GM10248 (cell line): ENCODE data around the gene DOCK1.

Source experiments
- CTCF ChIA-PET: fragments of 300-600 bp; sonication (Branson Sonifier 250); formaldehyde crosslinking; extraction: SDS; loops from one replicate; lab custom pipeline; 2021; ENCODE audit warnings: antibody characterized with exemption; lab: Yijun Ruan, JAX
- POLR2A ChIA-PET: fragments of 350-650 bp; sonication (Branson Sonifier 250); formaldehyde crosslinking; extraction: SDS; loops from one replicate; lab custom pipeline; 2020; ENCODE audit warnings: antibody characterized with exemption; lab: Yijun Ruan, JAX
- DNase-seq: peaks from one replicate; pipeline ENCODE4 v3.0.0; 2012; ENCODE audit errors: extremely low spot score
- TF ChIP-seq, protein P1 (sequence below): IDR thresholded peaks from 2 replicates; pipeline ENCODE4 v1.5.1; 2012; ENCODE audit warnings: mild to moderate bottlenecking, low read depth; ENCODE audit errors: extremely low read depth, missing control alignments, control extremely low read depth

DOCK1 gene

DNA sequence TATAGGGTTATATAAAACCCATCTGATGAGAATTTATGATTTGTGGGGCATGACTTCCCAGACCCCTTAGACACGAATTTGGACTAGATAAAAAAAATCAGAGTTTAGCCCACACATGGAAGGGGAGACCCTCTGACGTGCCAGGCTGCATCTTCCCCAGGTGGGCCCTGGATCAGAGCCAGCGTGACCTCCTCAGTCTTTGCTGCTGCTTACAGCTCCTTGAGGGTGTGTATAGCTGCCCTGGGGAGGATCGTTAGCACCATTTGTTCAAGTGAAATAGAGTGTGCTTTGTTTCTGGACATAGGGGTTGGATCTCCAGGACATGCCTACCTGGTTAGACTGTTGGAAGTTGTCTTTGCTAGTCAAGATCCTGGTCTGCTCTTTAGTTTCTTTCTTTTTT lies 54.2 kb downstream of the DOCK1 start:
- TF ChIP-seq, protein P1, sequence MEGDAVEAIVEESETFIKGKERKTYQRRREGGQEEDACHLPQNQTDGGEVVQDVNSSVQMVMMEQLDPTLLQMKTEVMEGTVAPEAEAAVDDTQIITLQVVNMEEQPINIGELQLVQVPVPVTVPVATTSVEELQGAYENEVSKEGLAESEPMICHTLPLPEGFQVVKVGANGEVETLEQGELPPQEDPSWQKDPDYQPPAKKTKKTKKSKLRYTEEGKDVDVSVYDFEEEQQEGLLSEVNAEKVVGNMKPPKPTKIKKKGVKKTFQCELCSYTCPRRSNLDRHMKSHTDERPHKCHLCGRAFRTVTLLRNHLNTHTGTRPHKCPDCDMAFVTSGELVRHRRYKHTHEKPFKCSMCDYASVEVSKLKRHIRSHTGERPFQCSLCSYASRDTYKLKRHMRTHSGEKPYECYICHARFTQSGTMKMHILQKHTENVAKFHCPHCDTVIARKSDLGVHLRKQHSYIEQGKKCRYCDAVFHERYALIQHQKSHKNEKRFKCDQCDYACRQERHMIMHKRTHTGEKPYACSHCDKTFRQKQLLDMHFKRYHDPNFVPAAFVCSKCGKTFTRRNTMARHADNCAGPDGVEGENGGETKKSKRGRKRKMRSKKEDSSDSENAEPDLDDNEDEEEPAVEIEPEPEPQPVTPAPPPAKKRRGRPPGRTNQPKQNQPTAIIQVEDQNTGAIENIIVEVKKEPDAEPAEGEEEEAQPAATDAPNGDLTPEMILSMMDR = no peak
- ChIA-PET CTCF (no interaction called here), POLR2A (no interaction called here)
- no peak for DNase-seq

DNA sequence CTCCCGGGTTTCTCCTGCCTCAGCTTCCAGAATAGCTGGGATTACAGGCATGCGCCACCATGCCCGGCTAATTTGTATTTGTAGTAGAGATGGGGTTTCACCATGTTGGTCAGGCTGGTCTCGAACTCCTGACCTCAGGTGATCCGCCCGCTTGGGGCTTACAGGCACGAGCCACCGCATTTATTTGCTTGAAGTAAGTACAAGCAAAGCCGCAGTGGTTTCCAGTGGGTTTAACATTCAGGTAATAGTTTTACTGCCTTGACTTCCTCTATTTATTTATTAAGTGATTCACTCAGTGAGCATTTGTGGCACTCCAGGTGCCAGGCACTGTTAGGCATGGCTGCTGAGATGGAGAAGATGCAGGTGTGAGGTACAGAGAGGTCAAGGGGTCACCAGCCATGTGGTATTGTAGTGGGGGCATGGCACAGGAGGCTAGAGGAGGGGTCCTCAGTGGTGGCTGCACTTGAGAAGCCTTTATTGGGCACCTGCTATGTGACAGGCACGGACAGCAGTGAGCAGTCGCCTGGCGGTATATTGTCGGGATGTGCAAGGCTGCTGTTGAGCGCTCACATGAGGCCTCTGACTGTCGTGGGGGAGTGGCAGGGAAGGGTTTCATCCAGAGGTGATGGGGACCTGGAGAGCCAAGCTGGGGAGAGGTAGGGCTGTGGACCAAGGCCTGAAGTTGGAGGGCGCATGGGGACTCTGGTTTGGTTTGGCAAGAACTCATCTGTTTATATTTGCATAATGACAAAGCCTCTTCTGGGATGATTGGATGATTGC lies 54.9 kb downstream of the DOCK1 start:
- TF ChIP-seq, protein P1 = no peak
- no peak for DNase-seq
- POLR2A ChIA-PET = no interaction called here
- CTCF ChIA-PET = no interaction called here

DNA sequence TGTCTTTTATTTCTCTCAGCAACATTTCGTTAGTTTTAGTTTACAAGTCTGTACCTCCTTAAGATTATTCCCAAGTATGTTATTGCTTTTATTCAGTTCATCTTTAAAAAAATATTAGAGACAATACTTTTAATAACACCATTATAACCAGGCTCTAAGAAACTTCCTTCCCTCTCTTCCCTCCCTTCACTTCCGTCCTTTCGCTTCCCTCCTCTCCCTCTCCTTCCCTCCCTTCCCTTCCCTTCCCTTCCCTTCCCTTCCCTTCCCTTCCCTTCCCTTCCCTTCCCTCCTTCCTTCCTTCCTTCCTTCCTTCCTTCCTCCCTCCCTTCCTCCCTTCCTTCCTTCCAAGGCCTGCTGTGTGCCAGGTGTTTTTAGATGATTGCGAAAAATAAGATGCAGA lies 58.1 kb downstream of the DOCK1 start:
- POLR2A ChIA-PET = no interaction called here
- CTCF ChIA-PET = interaction anchor here (1.2 kb wide), 1 partner anchor 14 kb away, joined by 3 read pairs; no protein-coding TSS in a partner anchor
- no peak for DNase-seq
- TF ChIP-seq, protein P1 = no peak

DNA sequence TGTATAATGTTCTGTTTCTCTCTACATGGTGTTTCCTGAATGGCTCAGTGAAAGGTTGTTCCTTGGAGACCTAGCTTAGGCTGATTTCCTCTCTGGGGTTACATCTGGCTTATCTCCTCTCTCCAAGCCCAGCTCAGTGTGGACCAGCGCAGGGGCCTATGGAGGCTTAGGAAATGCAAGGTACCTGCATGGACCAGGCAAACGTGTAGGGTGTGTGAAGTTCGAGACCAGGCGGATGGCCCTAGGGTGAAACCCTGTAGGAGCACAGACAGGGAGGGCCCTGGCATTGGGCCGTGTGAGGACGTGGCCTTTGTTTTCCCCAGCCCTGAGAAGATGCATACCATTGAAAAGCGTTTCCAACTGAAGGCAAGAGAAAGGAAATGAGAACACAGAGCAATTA lies 59.0 kb downstream of the DOCK1 start:
- TF ChIP-seq, protein P1 = no peak
- DNase-seq = no peak
- POLR2A ChIA-PET = no interaction called here
- CTCF ChIA-PET = no interaction called here

DNA sequence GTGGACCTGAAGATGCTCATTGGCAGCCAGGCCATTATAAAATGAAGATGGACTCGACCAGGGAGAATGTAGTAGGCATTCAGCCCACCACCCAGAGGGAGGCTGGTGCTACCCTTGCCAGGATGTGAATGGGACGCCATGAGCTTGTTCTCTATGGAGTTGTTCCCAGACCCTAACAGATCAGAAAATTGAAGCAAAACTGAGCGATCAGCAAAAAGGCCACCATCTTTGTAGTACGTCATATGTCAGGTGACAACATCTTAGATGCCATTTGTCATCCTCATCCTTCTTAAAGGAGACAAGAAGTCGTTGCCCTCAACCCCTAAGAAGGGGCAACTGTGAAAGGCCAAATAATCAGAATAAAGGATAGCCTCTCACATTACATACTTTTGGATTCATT lies 61.7 kb downstream of the DOCK1 start:
- TF ChIP-seq, protein P1 = no peak
- DNase-seq = no peak
- ChIA-PET POLR2A (no interaction called here), CTCF (no interaction called here)

DNA sequence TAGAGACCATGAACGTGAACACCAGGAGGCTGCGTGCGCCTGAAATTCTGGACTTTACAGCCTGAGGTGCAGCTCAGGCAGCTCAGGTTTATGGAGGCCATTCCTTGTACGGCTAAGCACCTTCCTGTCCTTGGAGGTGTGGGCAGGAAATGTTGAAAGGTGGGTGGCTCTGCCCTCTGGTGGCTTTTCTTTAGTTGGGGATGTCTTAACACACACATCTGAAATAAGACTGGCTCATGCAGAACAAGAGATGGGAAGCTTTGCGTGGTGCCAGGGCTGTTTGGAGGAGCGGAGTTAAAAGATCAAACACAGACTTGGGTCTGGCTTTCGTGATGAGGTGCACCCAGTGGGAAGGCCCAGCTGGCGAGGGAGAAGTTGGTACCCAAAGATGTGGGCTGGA lies 64.1 kb downstream of the DOCK1 start:
- TF ChIP-seq, protein P1 = no peak
- POLR2A ChIA-PET = no interaction called here
- CTCF ChIA-PET = no interaction called here
- DNase-seq = no peak
